Thyroid gland (tissue), 4 donors: ENCODE data around the gene NECTIN2.

Experiments
- POLR2A ChIP-seq, 2 donors: fragments of 450-650 bp; IDR thresholded peaks; one replicate each; pipeline ENCODE4 v1.6.1; 2017; ENCODE audit warnings: antibody characterized with exemption in 2 of 2, mild to moderate bottlenecking in 2 of 2, moderate library complexity in 1 of 2
- TF ChIP-seq, protein P1 (sequence below), 6 experiments: fragments of 200-600 bp in 3 of 6; fragments of 450-650 bp in 3 of 6; sonication (generic) in 3 of 6; IDR thresholded peaks; one replicate each; pipeline ENCODE4 v1.5.1; 2016 to 2019; ENCODE audit warnings: antibody characterized with exemption in 6 of 6, mild to moderate bottlenecking in 2 of 6, inconsistent platforms in 1 of 6, moderate library complexity in 1 of 6

DNA sequence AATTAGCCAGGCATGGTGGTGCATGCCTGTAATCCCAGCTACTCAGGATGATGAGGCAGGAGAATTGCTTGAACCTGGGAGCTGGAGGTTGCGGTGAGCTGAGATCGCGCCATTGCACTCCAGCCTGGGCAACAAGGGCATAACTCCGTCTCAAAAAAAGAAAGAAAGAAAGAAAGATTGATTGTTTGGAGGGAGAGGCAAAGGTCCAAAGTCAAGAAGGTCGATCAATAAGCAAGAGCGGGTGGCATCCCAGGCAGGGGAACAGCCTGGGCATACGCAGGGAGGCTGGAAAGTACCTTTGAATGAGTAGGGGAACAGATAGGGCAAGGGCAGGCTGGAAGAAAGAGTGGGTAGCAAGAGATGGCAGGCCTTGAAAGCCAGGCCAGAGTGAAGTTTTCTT is 84.0 kb downstream of the NECTIN2 start:
- TF ChIP-seq, protein P1, sequence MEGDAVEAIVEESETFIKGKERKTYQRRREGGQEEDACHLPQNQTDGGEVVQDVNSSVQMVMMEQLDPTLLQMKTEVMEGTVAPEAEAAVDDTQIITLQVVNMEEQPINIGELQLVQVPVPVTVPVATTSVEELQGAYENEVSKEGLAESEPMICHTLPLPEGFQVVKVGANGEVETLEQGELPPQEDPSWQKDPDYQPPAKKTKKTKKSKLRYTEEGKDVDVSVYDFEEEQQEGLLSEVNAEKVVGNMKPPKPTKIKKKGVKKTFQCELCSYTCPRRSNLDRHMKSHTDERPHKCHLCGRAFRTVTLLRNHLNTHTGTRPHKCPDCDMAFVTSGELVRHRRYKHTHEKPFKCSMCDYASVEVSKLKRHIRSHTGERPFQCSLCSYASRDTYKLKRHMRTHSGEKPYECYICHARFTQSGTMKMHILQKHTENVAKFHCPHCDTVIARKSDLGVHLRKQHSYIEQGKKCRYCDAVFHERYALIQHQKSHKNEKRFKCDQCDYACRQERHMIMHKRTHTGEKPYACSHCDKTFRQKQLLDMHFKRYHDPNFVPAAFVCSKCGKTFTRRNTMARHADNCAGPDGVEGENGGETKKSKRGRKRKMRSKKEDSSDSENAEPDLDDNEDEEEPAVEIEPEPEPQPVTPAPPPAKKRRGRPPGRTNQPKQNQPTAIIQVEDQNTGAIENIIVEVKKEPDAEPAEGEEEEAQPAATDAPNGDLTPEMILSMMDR (IDR thresholded peaks at IDR 0.05): no peak
- TF ChIP-seq POLR2A (IDR thresholded peaks at IDR 0.05): no peak
